Mesenteric fat pad (tissue), 1 donor: ENCODE results near the gene CYP2C18. TPM values are rescaled to one million over a fixed set of nuclear protein-coding genes. Genes with fewer than 3 reads are reported as not detected.
"Not testable (repeated sequence)": the region's sequence is repeated elsewhere in the genome, so short reads cannot be mapped to it uniquely, and the experiment has no call there.

ENCODE experiments used
- DNase-seq: peaks from one replicate; pipeline ENCODE4 v3.0.0-alpha.2; 2020; ENCODE audit warnings: low spot score
- total RNA-seq: library from RNA; stranded (reverse); fragmentation: NEBNext Ultra II Directional; extraction: Animal tissue kit (Norgen Biotek cat#: 25700); gene quantifications from one replicate; pipeline ENCODE4 v1.2.1, GENCODE V29; 2021
- donor health status: DM: yes; HTN: yes; CAD: no.

CYP2C18 gene
- total RNA-seq, 1 donor from 2014 or later, result 0.39 TPM

DNA sequence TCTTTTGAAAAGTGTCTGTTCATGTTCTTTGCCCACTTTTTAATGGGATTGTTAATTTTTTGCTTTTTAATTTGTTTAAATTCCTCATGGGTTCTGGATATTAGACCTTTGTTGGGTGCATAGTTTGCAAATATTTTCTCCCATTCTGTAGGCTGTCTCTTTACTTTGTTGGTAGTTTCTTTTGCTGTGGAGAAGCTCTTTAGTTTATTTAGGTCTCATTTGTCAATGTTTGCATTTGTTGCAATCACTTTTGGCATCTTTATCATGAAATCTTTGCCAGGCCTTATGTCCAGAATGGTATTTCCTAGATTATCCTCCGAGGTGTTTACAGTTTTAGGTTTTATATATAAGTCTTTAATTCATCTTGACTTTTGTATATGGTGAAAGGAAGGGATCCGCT, 55.1 kb downstream of the CYP2C18 start:
- DNase-seq, result no peak

DNA sequence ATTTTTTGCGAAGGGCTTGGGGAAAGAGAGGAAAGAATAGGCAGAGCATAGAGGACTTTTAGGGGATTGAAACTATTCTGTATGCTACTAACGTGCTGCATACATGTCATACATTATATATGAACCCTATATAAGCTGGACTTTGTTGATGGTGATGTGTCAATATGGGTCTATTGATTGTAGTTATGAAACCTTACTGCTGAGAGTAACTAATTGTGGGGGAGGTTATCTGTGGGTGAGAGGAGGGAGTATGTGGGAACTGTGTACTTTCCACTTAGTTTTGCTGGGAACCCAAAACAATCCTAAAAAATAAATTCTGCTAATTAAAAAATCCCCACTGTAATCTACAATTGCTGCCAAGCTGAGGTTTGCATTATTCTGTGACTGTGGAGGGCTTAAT, 63.6 kb downstream of the CYP2C18 start:
- DNase-seq, result no peak

DNA sequence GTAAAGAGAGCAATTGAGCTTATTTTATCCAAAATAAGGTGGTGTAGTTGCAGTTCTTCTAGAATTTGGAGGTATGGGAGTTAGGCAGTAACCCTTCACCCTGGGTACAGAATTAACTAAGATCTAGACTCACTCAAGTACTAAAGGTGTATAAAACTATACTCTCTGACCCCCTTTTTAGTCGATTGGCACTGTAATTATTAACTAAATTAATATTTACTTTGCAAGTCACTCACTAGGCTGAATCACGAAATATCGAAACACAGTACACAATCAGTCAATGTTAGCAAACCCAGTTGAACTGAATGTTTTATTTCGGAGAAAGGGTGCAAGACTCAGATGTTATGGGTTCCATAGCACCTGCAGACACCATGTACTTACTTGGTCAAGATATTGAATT, 64.3 kb downstream of the CYP2C18 start:
- no peak for DNase-seq

DNA sequence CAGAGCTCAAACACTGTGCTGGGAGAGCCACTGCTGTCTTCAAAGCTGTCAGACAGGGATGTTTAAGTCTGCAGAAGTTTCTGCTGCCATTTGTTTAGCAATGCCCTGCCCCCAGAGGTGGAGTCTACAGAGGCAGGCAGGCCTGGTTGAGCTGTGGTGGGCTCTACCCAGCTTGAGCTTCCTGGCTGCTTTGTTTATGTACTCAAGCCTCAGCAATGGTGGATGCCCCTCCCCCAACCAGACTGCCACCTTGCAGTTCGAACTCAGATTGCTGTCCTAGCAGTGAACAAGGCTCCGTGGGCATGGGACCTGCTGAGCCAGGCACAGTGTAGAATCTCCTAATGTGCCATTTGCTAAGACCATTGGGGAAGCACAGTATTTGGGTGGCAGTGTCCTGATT, 74.4 kb downstream of the CYP2C18 start:
- DNase-seq, result no peak

DNA sequence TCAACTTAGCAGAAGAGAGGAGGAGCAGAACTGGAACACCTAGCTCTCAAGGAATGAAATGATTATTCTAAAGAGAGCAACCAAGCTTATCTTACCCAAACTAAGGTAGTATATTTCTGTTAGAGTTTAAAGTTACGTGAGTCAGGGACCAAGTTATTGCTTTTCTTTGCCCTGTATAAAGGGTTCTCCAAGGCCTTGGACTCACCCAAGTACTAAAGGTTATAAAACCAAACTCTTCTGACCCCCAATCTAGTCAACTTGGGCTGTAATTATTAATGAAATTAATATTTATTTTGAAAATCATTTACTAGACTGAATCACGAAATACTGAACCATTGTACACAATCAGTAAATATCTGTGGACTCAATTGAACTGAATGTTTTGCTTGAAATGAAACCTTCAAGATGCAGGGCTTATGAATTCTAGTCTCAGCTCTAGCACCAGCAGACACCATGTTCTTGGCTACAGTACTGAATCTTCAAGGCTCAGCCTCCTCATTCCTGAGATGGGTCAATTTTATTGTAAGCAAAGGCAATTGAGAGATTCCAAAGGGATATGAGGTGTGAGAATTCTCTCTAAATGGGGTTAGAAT, 77.2 kb downstream of the CYP2C18 start:
- DNase-seq, result no peak

DNA sequence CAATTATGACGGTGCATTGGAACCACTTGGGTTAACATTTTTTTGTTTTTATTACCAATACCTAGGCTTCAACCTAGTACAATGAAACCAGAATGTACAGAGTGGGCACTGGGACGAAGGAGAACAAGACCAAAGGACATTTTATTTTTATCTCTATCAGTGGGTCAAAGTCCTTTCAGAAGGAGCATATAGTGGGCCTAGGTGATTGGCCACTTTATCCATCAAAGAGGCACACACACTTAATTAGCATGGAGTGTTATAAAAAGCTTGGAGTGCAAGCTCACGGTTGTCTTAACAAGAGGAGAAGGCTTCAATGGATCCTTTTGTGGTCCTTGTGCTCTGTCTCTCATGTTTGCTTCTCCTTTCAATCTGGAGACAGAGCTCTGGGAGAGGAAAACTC, 78.9 kb downstream of the CYP2C18 start, which contains the start of gene CYP2C19:
Gene CYP2C19, plus strand, starts transcription at position 289 of the 400 bp plus-strand sequence. Its CDS starts 25 bp downstream, at position 314.
- no peak for DNase-seq

DNA sequence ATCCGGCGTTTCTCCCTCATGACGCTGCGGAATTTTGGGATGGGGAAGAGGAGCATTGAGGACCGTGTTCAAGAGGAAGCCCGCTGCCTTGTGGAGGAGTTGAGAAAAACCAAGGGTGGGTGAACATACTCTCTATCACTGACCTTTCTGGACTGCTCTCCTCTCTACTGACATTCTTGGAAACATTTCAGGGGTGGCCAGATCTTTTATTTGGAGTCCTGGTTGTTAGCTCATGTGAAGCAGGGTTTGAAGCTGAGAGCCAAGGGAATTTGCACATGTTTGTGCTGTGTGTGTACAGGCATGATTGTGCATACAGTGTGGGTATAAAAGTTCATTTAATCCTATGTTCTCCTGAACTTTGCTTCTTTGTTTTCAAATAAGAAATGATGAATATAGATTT, 91.9 kb downstream of the CYP2C18 start:
- DNase-seq, result not testable (repeated sequence)

DNA sequence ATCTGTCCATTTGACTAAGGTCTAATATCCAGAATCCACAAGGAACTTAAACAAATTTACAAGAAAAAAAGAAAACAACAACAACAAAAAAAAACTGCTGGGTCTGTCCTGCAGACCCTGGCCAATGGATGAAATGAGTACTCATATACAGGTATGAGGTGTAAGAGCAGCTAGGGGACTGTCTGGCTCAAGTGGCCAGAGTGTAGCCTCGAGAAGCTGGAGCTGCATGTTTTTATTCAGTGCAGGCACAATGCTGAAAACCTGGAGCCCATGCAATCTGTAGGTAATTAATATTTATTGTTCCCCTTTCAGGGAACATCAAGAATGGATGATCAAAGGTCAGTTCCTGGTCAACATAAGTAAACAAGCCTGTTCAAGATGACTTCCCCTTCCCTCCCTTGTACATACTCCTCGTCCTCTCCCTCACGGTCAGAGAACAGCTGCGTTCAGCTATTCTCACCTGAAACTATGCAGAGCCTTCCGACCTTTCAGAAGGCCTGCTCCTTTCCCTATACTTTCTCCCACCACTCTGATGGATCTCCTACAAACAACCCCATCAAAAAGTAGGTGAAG, 94.4 kb downstream of the CYP2C18 start:
- no peak for DNase-seq

DNA sequence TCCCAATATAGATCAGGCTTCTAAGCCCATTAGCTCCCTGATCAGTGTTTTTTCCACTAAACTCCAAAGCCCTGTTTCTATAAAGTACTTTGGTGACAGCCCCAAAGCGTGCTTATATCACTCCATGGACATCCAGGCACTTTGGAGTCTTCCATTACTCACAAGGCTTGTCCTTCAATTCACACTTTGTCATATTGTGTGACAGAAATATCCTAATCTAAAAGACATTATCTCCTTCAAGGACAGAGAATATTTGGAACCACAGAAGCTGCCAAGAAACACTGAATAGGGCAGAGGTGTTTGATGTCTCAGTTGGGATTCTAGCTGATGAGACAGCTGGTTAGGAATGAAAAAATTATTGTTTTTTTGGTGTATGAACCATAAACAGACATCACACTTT, 97.3 kb downstream of the CYP2C18 start:
- no peak for DNase-seq

DNA sequence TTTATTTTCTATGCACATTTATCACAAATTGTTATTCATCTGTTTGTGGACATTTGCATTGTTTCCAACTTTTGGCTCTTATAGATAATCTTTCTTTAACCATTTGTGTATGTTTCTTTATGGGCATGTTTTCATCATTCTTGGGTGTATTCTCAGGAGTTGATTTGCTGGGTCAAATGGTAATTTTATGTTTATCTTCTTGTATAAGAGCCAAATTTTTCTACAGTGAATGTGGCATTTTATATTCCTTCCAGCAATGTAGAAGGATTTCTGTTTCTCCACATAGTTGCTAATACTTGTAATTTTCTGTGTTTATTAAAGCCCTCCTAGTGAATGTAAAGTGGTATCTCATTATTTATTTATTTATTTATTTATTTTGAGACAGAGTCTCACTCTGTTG, 100.7 kb downstream of the CYP2C18 start:
- DNase-seq, result no peak

DNA sequence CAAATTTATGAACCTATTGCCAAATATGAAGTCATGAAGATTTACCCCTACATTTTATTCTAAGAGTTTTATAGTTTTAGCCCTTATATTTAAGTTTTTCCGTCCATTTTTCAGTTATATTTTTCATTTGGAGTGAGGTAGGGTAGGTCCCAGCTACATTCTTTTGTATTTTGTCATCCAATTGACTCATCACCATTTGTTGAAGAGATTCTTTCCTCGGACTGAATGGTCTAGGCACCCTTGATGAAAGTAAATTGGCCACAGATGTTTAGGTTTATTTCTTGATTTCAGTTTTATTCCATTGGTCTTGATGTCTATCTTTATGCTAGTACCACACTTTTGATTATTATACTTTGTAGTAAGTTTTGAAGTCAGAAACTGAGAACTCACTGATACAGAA, 101.7 kb downstream of the CYP2C18 start:
- DNase-seq, result no peak

Other genes with a start within 250 kb of the CYP2C18 start
- gene HELLS, start 137.9 kb upstream of the CYP2C18 start, total RNA-seq, result 1.9 TPM
- 0.19 TPM for gene CYP2C19, start 79.0 kb downstream of the CYP2C18 start, total RNA-seq